Liver (tissue), 9 donors: ENCODE measurements around the gene RSBN1. TPM values are rescaled to one million over a fixed set of nuclear protein-coding genes. Genes with fewer than 3 reads are reported as not detected.
"Not testable (repeated sequence)": the region's sequence is repeated elsewhere in the genome, so short reads cannot be mapped to it uniquely, and the experiment has no call there.

Experiments used
- DNase-seq: peaks from one replicate; pipeline ENCODE4 v3.0.0-alpha.2; 2017; ENCODE audit warnings: low spot score
- H3K27ac ChIP-seq, 2 donors: one replicate each; pipeline ENCODE4 v1.7.0; 2013; ENCODE audit warnings: inconsistent platforms in 2 of 2, low read length in 2 of 2, control low read depth in 1 of 2, low read depth in 1 of 2, mild to moderate bottlenecking in 1 of 2
- H3K27me3 ChIP-seq, 4 donors: one replicate each; pipeline versions ENCODE4 v1.6.1 to v1.7.0; 2013; ENCODE audit warnings: low read length in 3 of 4, inconsistent platforms in 1 of 4, mild to moderate bottlenecking in 1 of 4, moderate library complexity in 1 of 4; ENCODE audit not compliant: control insufficient read depth in 4 of 4, insufficient read depth in 4 of 4
- H3K36me3 ChIP-seq, 4 donors: one replicate each; pipeline versions ENCODE4 v1.6.1 to v1.7.0; 2013; ENCODE audit warnings: low read length in 3 of 4, mild to moderate bottlenecking in 3 of 4, low read depth in 1 of 4, moderate library complexity in 1 of 4; ENCODE audit not compliant: control insufficient read depth in 4 of 4, insufficient read depth in 3 of 4
- H3K4me1 ChIP-seq, 4 donors: one replicate each; pipeline versions ENCODE4 v1.6.1 to v1.7.0; 2013; ENCODE audit warnings: low read length in 3 of 4, mild to moderate bottlenecking in 3 of 4, moderate library complexity in 1 of 4; ENCODE audit not compliant: control insufficient read depth in 4 of 4, insufficient read depth in 4 of 4
- H3K4me3 ChIP-seq, 3 donors: one replicate each; pipeline versions ENCODE4 v1.6.1 to v1.7.0; 2013; ENCODE audit warnings: low read length in 3 of 3, control low read depth in 1 of 3, low read depth in 1 of 3, mild to moderate bottlenecking in 1 of 3
- H3K9ac ChIP-seq, 2 donors: one replicate each; pipeline ENCODE4 v1.7.0; 2013; ENCODE audit warnings: low read length in 2 of 2, mild to moderate bottlenecking in 2 of 2, moderate library complexity in 2 of 2, control low read depth in 1 of 2, low read depth in 1 of 2
- H3K9me3 ChIP-seq, 4 donors: one replicate each; pipeline versions ENCODE4 v1.6.1 to v1.7.0; 2013; ENCODE audit warnings: low read length in 3 of 4; ENCODE audit not compliant: control insufficient read depth in 4 of 4
- ATF3 ChIP-seq: IDR thresholded peaks from 2 replicates; pipeline ENCODE4 v1.6.1; 2016; ENCODE audit warnings: antibody characterized with exemption
- CTCF ChIP-seq: fragments of 150-350 bp; IDR thresholded peaks from 2 replicates; pipeline ENCODE4 v1.5.1; 2017; ENCODE audit warnings: improper control_type of control experiment, low read depth, low read length; ENCODE audit not compliant: missing input control
- EGR1 ChIP-seq, 2 donors: IDR thresholded peaks; 2 replicates each; pipeline ENCODE4 v1.6.1; 2016 to 2018; ENCODE audit warnings: antibody characterized with exemption in 2 of 2, low read depth in 2 of 2
- FOXA1 ChIP-seq: IDR thresholded peaks from 2 replicates; pipeline ENCODE4 v1.6.1; 2016; ENCODE audit warnings: antibody characterized with exemption
- GABPA ChIP-seq, 2 donors: IDR thresholded peaks in 1 of 2; conservative IDR thresholded peaks in 1 of 2; 2 replicates each; pipeline ENCODE4 v1.6.1; 2016; ENCODE audit warnings: antibody characterized with exemption in 2 of 2, mild to moderate bottlenecking in 1 of 2, moderate library complexity in 1 of 2
- HNF4G ChIP-seq: IDR thresholded peaks from 2 replicates; pipeline ENCODE4 v1.6.1; 2016; ENCODE audit warnings: antibody characterized with exemption
- JUND ChIP-seq, 2 donors: IDR thresholded peaks; 2 replicates each; pipeline ENCODE4 v1.6.1; 2016; ENCODE audit warnings: antibody characterized with exemption in 2 of 2
- MAX ChIP-seq: IDR thresholded peaks from 2 replicates; pipeline ENCODE4 v1.6.1; 2016; ENCODE audit warnings: antibody characterized with exemption
- RAD21 ChIP-seq, 2 donors: IDR thresholded peaks; 2 replicates each; pipeline ENCODE4 v1.6.1; 2016; ENCODE audit warnings: antibody characterized with exemption in 2 of 2, mild to moderate bottlenecking in 2 of 2
- REST ChIP-seq: IDR thresholded peaks from 2 replicates; pipeline ENCODE4 v1.6.1; 2016; ENCODE audit warnings: antibody characterized with exemption, mild to moderate bottlenecking
- RXRA ChIP-seq, 2 donors: IDR thresholded peaks; 2 replicates each; pipeline ENCODE4 v1.6.1; 2017 to 2018; ENCODE audit warnings: antibody characterized with exemption in 2 of 2, mild to moderate bottlenecking in 1 of 2
- SP1 ChIP-seq: IDR thresholded peaks from 2 replicates; pipeline ENCODE4 v1.6.1; 2018; ENCODE audit warnings: antibody characterized with exemption, mild to moderate bottlenecking
- YY1 ChIP-seq: IDR thresholded peaks from 2 replicates; pipeline ENCODE4 v1.6.1; 2016; ENCODE audit warnings: antibody characterized with exemption, mild to moderate bottlenecking
- WGBS: extraction: QIAGEN DNeasy Blood & Tissue Kit; methylation state at CpG from one replicate; pipeline ENCODE4 v1.1.7; 2013; 5-methylcytosine and 5-hydroxymethylcytosine counted together
- polyA plus RNA-seq, 2 donors: library from polyadenylated mRNA; stranded (reverse) in 1 of 2; unstranded in 1 of 2; fragments of 200-250 nt in 1 of 2; fragments of >200 nt in 1 of 2; fragmentation: Nextera tagmentation in 1 of 2; extraction: Ambion mirVana in 1 of 2; gene quantifications; one replicate each; pipeline versions ENCODE4 v1.2.1 to v1.2.3, GENCODE V29; 2013 to 2015
- total RNA-seq, 2 donors: library from RNA; depleted of rRNA; stranded (reverse); fragments of >200 nt; gene quantifications; one replicate each; pipeline ENCODE4 v1.2.3, GENCODE V29; 2014
- donor health status: healthy.
- donor health status: healthy.
- donor health status: healthy.
- donor health status: healthy.
- donor health status: healthy.

Gene RSBN1
- total and polyA plus RNA-seq, 4 donors: 2.3 to 11.3 (median 5.6) TPM

GRCh38 chr1:113732802-113733201, 79.5 kb downstream of the RSBN1 start:
- 94% methylated on average over 5 of the region's 5 CpGs for WGBS
- peaks cover 0 to 13% (median 3%) of the 10 kb centered on the region in 4 donors for H3K36me3 ChIP-seq
- H3K27ac ChIP-seq: no peak overlapping the region
- H3K4me1 ChIP-seq: no peaks in the 10 kb centered on the region
- H3K27me3 ChIP-seq: no peaks in the 10 kb centered on the region
- no peak overlapping the region for H3K4me3 ChIP-seq
- TF ChIP-seq JUND (IDR thresholded peaks at IDR 0.05) (no peak), SP1 (no peak), HNF4G (no peak), YY1 (no peak), ATF3 (no peak), MAX (no peak)
- H3K9ac ChIP-seq: no peak overlapping the region
- H3K9me3 ChIP-seq: no peaks in the 10 kb centered on the region
- no peak for DNase-seq

GRCh38 chr1:113721010-113721409, 91.3 kb downstream of the RSBN1 start:
- over 99% methylated on average over 2 of the region's 2 CpGs for WGBS
- H3K4me3 ChIP-seq: no peak overlapping the region

GRCh38 chr1:113718621-113719020, 93.7 kb downstream of the RSBN1 start:
- H3K4me3 ChIP-seq: not testable (repeated sequence)
- 98% methylated on average over 5 of the region's 5 CpGs for WGBS

More at GRCh38 chr1:113721010-113721409, 91.3 kb downstream of the RSBN1 start:
- Histone ChIP-seq H3K27me3 (no peaks in the 10 kb centered on the region), H3K9me3 (peaks cover 0 to 2% (median 0%) of the 10 kb centered on the region in 4 donors), H3K27ac (no peak overlapping the region), H3K4me1 (no peaks in the 10 kb centered on the region), H3K36me3 (peaks cover 3 to 5% (median 3%) of the 10 kb centered on the region in 4 donors), H3K9ac (no peak overlapping the region)
- DNase-seq: no peak
- TF ChIP-seq GABPA (IDR thresholded peaks at IDR 0.05 in 1 of 2, conservative IDR thresholded peaks at IDR 0.05 in 1 of 2) (no peak), RXRA (IDR thresholded peaks at IDR 0.05) (no peak), FOXA1 (no peak), EGR1 (IDR thresholded peaks at IDR 0.05; ENCODE audit: low read depth in 2 of 2) (no peak), HNF4G (no peak), MAX (no peak), RAD21 (IDR thresholded peaks at IDR 0.05) (no peak), ATF3 (no peak), SP1 (no peak), CTCF (no peak), REST (no peak)

GRCh38 chr1:113717506-113717905, 94.8 kb downstream of the RSBN1 start:
- not testable (repeated sequence) for H3K9ac ChIP-seq, H3K4me1 ChIP-seq, H3K27ac ChIP-seq, H3K9me3 ChIP-seq, H3K27me3 ChIP-seq, H3K4me3 ChIP-seq, H3K36me3 ChIP-seq, DNase-seq
- 98% methylated on average over 6 of the region's 6 CpGs for WGBS

More at GRCh38 chr1:113718621-113719020, 93.7 kb downstream of the RSBN1 start:
- not testable (repeated sequence) for H3K27ac ChIP-seq, H3K9ac ChIP-seq, DNase-seq, H3K27me3 ChIP-seq, H3K9me3 ChIP-seq, H3K36me3 ChIP-seq, H3K4me1 ChIP-seq
